GM18517 (cell line): ENCODE measurements around the gene CHD5.

Experiments used
- ATAC-seq: cut with Tn5 transposase; IDR thresholded peaks from one replicate; pipeline ENCODE4 v1.9.1; 2021; ENCODE audit warnings: mild to moderate bottlenecking, moderate library complexity; ENCODE audit not compliant: unreplicated experiment

Gene CHD5

GRCh38 chr1:6101826-6102531, 78.1 kb downstream of the CHD5 start:
- no peak for ATAC-seq

DNA sequence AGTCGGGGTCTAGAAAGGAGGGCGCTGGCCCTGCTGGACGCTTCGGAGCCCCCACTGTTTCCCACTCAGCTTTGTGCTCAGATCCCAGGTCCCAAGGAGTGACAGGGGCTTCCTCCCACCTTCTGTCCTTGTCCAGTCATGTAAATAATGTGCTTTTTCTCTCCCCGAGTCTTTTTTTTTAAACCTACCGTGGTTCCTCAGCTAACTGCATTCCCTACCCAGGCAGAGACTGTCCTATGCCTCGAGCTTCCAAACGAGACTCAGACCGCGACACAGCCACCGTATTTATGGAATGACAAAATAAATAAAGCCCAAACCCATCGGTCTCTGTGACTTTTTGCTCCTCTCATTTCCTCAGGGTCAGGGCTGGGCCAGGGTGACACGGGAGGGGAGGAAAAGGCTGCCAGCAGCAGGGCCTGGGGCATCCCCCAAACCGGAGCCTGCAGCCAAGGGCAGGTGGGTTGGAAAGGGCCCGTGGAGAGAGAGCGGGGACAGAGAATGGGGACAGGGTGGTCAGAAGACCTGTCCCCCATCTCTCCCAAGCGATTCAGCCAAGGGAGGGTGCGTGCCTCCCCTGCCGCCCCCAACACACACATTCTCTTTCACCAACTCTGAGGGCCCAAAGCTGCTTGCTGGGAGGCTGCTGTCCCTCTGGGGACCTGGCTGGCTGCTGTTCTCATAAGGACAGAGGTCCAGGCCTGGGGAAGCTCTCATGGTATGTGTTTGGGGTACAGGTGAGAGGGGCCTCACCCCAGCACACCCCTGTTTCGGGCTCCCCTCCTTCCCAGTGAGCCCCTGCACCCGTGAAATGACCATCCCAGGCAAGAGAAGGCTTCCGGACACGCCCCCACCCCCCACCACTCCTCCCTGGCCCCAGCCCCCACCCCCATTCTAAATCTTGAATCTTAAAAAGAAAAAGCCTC, 79.0 kb downstream of the CHD5 start:
- no peak for ATAC-seq

DNA sequence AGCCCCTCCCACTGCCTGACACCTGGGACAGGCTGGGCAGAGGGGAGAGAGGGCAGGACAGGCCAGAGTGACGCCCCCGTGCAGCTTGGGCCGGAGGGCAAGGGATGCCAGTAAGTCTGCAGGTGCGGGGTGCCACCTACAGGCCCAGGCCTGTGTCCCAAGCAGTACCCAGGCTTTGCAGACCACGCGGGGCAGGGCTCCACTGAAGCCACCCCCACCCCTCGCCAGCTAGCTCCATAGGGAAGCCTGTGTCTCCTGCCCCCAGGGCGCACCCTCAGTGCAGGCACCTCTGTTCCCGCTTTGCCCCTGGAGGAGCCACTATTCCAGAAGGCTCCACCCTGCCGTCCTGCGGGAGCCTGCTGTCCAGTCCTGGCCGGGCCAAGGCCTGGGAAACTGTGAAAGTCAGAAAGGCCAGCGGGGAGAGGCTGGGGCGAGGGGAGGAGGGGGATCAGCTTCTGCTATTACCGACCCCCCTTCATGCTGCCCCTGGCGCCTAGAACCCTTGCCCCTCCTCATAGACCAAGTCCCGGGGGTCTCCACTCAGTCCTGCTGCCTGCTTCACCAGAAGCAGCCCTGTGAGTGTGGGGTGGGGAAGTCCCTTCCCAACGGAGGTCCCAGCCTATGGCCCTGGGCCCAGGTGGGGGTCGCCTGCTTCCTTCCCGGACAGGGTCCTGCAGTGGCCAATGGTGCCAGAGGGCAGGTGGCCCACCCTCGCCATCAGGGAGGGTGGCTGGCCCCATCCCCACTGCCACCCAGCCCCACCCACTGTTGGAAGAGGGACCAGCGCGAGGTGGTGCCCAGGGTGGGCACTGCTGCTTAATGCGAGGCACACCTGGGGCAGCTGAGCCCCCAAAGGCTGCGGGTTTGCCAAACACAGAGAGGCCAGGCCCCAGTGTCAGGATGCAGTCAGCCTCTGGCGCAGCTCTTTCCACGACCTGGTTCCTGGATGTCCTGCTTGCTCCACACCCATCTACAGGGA, 80.0 kb downstream of the CHD5 start:
- ATAC-seq = no peak

GRCh38 chr1:6099297-6099696, 80.8 kb downstream of the CHD5 start:
- no peak for ATAC-seq

DNA sequence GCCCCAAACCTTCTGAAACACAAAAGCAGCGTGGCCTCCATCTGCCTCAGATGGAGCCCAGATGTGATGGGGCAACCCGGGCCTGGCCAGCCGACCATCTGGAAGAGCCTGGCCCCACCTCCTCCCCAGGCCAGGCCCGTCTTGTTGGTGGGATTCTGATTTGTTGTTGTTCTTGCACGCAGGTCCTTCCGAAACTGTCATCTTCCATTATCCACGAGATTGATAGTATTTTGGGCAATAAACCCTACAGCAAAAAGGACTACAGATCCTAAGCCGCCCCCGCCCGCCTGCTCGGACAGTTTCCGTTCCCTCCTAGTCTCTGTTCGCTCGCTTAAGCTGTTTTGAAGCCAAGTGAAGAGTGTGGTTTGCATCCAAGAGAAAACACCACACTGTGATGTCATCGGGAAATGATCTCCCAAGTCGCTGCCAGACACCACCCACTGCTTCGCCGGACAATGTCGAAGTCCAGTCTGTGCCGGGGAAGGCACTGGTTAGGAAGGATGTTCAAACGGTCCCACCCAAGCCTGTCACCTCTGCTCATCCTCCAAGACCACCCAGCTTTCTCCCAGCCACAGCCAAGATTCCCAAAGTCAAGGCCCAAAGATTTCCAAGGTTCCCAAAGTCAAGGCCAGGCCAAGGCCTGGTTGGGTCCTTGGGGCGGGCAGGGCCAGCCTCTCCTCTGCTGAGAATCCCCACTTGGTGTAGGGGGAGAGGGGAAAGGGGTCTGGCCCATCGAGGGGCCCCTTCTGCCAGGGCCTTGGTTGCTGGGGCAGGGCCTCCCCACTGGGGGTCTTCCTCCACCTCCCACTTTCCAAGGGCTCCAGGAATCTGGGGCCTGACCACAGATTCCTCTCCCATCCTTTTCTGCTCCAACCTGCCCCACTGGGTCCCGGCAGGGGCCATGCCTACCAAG, 81.6 kb downstream of the CHD5 start:
- ATAC-seq = no peak

DNA sequence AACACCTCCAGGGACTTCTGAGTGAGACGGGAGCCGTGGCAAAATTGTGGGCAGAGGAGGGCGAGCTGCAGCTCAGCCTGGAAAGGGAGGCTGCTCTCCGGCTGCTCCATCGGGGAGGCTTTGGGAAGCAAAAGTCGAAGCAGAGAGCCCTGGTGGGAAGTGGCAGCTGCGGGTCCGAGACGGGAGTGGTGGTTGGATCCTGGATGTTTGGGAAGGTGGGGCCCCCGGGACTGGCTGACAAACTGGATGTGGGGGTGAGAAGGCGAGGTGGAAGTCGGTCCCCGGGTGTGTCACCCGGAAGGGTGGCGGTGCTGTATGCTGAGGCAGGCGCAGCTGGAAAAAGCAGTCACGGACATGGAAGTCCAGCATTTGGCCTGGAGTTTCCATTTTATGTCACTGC, 82.3 kb downstream of the CHD5 start:
- no peak for ATAC-seq

DNA sequence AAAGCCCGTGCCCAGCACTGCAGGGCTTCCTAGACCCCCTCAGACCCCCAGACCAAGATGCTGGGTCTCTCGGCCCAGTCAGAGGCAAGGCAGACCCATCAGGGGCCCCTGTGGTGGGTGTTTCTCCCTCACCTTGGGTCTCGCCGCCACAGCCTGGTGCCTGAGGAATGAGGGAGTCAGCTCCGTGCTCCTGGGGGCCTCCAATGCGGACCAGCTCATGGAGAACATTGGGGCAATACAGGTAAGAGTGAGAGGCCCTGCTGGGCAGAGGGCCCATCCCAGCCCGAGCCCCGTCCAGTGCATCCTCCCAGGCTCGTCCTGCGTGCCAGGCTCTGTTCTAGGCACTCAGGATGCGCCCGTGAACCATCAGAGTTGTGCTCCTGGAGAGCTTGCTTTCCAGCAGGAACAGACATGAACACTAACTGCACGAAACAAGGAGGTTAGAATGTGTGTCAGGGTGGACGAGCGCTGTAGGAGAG, 83.0 kb downstream of the CHD5 start:
- no peak for ATAC-seq

DNA sequence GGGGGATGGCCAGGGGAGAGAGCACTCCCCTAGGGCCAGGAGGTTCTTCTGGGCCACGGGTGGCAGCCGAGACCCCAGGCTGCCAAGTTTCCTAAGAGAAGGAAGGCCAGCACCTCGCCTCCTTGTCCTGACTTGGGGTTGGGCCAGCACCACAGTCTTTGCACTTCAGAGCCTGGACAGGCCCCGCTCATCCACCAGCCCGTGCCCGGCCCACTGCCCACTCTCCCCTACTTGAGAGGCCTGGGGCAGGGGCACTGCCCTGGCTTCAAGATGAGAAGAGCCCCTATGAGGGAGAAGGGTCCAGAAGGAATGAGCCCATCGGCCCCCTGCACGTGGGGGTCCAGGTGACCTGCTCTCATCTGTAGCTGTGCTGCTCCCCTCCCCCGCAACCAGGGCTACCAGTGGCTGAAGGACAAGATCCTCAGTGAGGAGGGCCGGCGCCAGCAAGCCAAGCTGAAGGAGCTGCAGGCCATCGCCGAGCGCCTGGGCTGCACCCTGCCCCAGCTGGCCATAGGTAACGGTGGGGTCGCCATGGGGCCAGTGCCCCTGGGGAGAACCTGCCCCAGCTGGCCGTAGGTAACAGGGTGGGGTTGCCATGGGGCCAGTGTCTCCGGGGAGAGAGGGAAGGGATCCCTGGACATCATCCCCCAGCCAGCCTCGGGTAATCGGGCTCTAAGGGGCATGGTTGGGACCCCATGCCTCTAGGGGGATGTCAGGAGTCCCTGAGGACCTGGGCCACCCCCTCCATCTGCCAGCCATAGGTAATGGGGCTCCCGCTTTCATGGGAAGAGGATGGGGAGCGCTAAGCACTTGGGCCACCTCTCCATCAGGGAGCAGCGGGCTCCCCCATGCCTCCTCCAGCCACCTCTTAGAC, 83.6 kb downstream of the CHD5 start:
- no peak for ATAC-seq

DNA sequence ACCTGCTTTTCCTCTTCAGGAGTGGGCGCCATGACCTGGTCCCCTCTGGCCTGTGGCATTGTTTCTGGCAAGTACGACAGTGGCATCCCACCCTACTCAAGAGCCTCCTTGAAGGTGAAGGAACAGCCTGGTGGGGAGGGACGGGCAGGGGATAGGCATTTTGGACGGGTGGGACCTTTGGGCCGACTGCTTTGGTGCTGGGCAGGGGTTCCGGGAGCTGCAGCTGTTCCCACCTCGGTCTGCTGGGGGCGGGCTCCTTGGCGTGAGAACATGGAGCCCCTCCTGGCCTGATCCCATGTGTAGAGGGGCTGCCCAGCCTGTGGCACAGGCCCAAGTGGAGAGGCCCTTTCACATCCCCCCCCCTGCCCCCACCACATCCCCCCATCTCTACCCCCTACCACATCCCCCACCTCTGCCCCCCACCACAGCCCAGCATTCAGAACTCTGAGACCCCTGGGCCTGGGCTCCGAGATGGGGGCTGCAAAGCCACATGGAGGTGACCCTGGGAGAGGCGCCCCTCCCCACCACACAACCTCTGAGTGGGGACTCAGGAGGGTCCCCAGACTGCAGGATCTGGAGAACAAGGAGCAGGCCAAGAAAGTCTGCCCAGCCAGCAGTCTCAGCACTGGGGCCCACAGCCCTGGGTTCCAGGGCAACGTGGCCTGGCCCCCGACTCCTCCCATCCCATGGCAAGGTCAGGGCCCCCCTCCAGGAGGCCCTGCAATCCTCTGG, 84.4 kb downstream of the CHD5 start:
- ATAC-seq = no peak

DNA sequence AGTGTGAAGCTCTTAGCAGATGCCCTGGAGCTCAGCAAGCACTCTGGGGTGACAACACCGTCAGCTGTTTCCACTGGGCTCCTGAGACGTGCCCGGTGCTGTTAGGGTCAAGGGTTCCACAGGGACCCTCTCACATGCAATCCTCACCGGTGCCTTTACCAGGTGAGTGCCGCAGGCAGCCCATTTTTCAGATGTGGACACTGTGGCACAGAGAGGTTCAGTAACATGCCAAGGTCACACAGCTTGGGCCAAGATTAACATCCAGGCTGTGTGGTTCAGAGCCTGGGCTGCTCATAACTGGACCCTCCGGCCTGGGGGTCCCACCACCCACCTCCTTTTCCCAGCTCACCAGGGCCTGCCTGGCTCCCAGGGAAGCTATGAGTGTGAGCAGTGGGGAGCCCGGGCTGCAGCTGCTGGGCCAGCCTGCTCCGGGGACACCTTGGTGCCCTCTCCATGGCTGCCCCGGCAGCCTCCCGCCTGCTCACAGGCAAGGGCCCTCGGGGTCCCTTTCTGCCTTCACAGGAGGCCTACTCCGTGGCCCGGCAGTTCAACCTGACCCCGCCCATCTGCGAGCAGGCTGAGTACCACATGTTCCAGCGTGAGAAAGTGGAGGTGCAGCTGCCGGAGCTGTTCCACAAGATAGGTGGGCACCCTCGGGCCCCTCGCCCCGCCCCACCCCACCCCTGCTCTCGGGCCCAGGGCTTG, 85.2 kb downstream of the CHD5 start:
- no peak for ATAC-seq

DNA sequence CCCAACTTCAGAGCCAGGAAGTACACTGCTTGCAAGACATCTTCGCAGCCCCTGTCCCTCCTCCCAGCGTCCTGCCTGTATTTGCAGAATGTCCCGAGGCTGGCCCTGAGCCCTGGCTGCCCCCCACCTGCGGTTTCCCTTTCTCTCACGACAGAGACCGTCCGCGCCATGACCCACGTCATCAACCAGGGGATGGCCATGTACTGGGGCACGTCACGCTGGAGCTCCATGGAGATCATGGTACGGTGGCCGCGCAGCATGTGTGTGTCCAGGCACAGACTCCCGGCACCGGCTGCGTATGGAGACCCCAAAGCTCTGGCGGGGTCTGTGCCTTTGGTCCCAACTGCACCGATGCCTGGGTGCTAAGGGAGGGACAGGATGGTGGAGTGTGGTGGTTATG, 85.9 kb downstream of the CHD5 start:
- ATAC-seq = no peak

DNA sequence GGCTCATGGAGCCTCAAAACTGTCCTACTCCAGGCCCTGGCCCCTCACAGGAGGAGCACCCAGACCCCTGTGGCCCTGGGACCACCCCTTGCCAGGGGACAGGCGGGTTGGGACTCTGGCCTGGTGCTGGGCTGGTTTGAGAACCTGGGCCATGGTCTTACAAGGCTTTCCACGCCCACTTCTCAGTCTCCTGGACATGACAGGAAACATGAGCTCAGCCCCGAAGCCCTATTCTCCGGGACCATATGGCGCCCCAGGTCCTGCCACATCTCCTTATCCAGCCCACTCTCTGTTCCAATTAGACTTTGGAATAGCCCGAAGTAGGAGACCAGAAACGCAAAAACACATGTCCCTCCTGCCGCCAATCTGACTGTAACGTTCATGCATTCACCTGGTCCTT, 86.5 kb downstream of the CHD5 start:
- no peak for ATAC-seq

GRCh38 chr1:6093071-6093470, 87.0 kb downstream of the CHD5 start:
- no peak for ATAC-seq

DNA sequence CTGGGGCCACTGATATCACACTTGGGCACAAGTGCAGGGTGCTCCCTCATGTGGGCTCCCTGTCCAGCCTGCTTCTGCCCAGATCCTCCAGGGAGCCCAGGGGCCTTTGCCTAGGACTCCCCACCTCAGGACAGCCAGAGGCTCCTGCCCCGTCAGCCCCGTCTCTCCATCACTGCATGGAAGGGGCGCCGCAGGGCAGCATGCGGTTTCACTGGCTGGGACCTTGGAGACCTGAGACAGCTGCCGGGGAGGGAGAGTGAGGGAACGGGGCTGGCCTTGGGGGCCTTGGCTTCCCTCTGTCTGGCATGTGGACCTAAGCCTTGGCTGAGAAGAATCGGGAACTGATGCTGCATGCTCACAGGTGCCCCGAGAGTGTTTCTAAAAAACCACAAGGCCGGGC, 87.9 kb downstream of the CHD5 start:
- ATAC-seq = no peak

GRCh38 chr1:6091823-6092109, 88.4 kb downstream of the CHD5 start:
- ATAC-seq = no peak

DNA sequence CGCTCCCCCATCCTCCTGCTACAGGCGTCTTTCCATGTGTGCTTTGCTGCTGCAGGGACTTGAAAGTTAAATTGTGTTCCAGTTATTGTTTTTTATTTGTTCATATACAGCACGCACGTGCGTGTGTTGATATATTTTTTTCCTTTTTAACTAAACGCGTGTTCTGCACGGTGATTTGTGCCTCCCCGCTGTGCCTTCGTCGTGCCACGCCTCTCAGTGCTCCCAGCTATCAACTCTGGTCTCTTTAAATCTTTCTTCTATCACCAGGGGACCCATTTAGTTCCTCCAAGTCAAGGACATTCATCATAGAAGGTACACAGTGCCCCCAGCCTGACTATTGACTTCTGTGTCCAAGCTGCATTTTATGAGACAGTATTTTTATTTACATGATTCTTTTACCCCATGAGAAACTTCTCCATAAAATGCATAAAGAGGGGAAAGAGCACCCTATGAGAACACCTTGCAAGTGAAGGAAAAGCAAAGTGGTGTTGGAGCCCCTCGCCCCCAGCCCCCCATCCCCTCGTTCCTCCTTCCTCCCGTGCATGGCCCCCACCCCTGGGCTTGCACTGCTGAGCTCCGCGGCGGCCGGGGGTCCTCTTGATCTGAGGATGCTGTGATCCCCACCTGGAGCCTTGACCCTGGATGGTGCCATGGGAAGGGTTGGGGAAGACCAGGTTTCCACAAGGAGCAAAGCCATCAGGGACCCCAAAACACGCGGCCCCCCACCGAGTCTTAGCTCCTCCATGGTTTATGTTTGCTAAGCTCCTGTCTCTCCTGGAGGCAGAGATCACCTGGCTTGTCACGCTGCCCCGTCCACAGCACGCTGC, 88.9 kb downstream of the CHD5 start:
- ATAC-seq = no peak

GRCh38 chr1:6090288-6090687, 89.8 kb downstream of the CHD5 start:
- no peak for ATAC-seq
